Left lung (tissue), 10 donors: ENCODE data around the gene S100G. TPM values are rescaled to one million over a fixed set of nuclear protein-coding genes. Genes with fewer than 3 reads are reported as not detected.

Experiments
- ATAC-seq: fragments of 200-7000 bp; cut with Tn5 transposase; one replicate; pipeline ENCODE4 v1.9.1; 2020; ENCODE audit warnings: moderate library complexity
- DNase-seq, 4 donors: peaks; one replicate each; pipeline ENCODE4 v3.0.0-alpha.2; 2013 to 2020
- H3K27ac ChIP-seq, 2 donors: fragments of 200-600 bp; sonication (generic) in 1 of 2; one replicate each; pipeline versions ENCODE4 v1.5.0 to v1.8.0; 2020 to 2021
- H3K27me3 ChIP-seq, 2 donors: fragments of 200-600 bp; sonication (generic) in 1 of 2; one replicate each; pipeline versions ENCODE4 v1.5.0 to v1.8.0; 2020 to 2021
- H3K36me3 ChIP-seq, 2 donors: fragments of 200-600 bp; sonication (generic) in 1 of 2; one replicate each; pipeline versions ENCODE4 v1.5.0 to v1.8.0; 2020 to 2021
- H3K4me1 ChIP-seq, 2 donors: fragments of 200-600 bp; one replicate each; pipeline ENCODE4 v1.8.0; 2021
- H3K4me3 ChIP-seq, 2 donors: fragments of 200-600 bp; sonication (generic) in 1 of 2; one replicate each; pipeline versions ENCODE4 v1.5.0 to v1.8.0; 2020 to 2021; ENCODE audit warnings: mild to moderate bottlenecking in 1 of 2
- H3K9me3 ChIP-seq, 2 donors: fragments of 200-600 bp; sonication (generic) in 1 of 2; one replicate each; pipeline versions ENCODE4 v1.5.0 to v1.8.0; 2020 to 2021
- CTCF ChIP-seq, 2 donors: fragments of 200-600 bp; sonication (generic) in 1 of 2; IDR thresholded peaks; one replicate each; pipeline versions ENCODE4 v1.5.0 to v1.8.0; 2021; ENCODE audit warnings: antibody characterized with exemption in 2 of 2
- intact Hi-C, 2 donors: fragments of 100-400 bp; cut with DNase I; formaldehyde crosslinking; loops; one replicate each; pipeline versions ENCODE4 v1.11.2 to v1.14.2; 2022
- microRNA-seq, 2 donors: library from miRNA; unstranded; fragments of <30 nt; microRNA quantifications; one replicate each; pipeline ENCODE4, GENCODE V29; 2019
- polyA plus RNA-seq, 6 donors: library from polyadenylated mRNA; unstranded; fragments of 120-200 nt; gene quantifications; one replicate each; pipeline ENCODE4 v1.2.1, GENCODE V29; 2013; ENCODE audit not compliant: insufficient read length in 6 of 6
- total RNA-seq, 2 donors: library from RNA; stranded (reverse); fragmentation: NEBNext Ultra II Directional; extraction: Animal tissue kit (Norgen Biotek cat#: 25700); gene quantifications; one replicate each; pipeline ENCODE4 v1.2.1, GENCODE V29; 2021
- donor health status: DM: no; HTN: yes; CAD: no.
- donor health status: DM: no; HTN: no; CAD: no.

The S100G gene
- total and polyA plus RNA-seq, 8 donors: 0.64 TPM; not detected in 7

- no peaks in the 10 kb centered on the region for H3K4me1 ChIP-seq
- no peak overlapping the region for H3K27ac ChIP-seq
- ATAC-seq: no peak
- no peak for TF ChIP-seq CTCF (IDR thresholded peaks at IDR 0.05)
- H3K36me3 ChIP-seq: peaks cover 0 to 3% of the 10 kb centered on the region in 2 donors
- no peak for DNase-seq
- H3K9me3 ChIP-seq: no peaks in the 10 kb centered on the region
- H3K4me3 ChIP-seq: no peak overlapping the region
- intact Hi-C loops: no loop called here
- no peaks in the 10 kb centered on the region for H3K27me3 ChIP-seq
Observed at GRCh38 chrX:16700734-16701133, 50.8 kb downstream of the S100G start.

- Histone ChIP-seq H3K9me3 (no peaks in the 10 kb centered on the region), H3K27me3 (no peaks in the 10 kb centered on the region), H3K27ac (no peak overlapping the region), H3K36me3 (peaks cover 0 to 3% of the 10 kb centered on the region in 2 donors), H3K4me3 (no peak overlapping the region), H3K4me1 (no peaks in the 10 kb centered on the region)
- TF ChIP-seq CTCF (IDR thresholded peaks at IDR 0.05): no peak
- DNase-seq (no peak), ATAC-seq (no peak)
- intact Hi-C loops: no loop called here
Observed at GRCh38 chrX:16702700-16703599, 53.0 kb downstream of the S100G start.

Small RNA genes lying within 50 kb of the gene (microRNA-seq; reads per million reads assigned to microRNA genes)
- gene MIR548AM: 0 reads per million in 2 donors

Other genes starting within 250 kb of the S100G start
- gene CTPS2, start 62.5 kb downstream of the S100G start, total RNA-seq: 10 to 100 TPM; 10.2 to 15.7 TPM
- 10 to 100 TPM; 47.7 to 56.5 (median 50.3) TPM for gene CTPS2, start 62.5 kb downstream of the S100G start, polyA plus RNA-seq
- 10 to 100 TPM; 25.8 to 36.9 TPM for gene SYAP1, start 69.5 kb downstream of the S100G start, total RNA-seq
- 10 to 100 TPM; 17.9 to 24.4 (median 21.5) TPM for gene SYAP1, start 69.5 kb downstream of the S100G start, polyA plus RNA-seq
- 10 to 100 TPM in 1 of 2 donors, 1 to 10 TPM in 1; 9.6 to 11.3 TPM for gene TXLNG, start 136.3 kb downstream of the S100G start, total RNA-seq
- 10 to 100 TPM; 13.5 to 18.2 (median 16.9) TPM for gene TXLNG, start 136.3 kb downstream of the S100G start, polyA plus RNA-seq
- 10 to 100 TPM; 70.4 to 82.6 TPM for gene RBBP7, start 220.2 kb downstream of the S100G start, total RNA-seq
- 100 to 1,000 TPM; 215 to 275 (median 249) TPM for gene RBBP7, start 220.2 kb downstream of the S100G start, polyA plus RNA-seq